ENCODE results near the gene TAS2R39.
"Not testable (repeated sequence)": the region's sequence is repeated elsewhere in the genome, so short reads cannot be mapped to it uniquely, and the experiment has no call there.

TAS2R39 gene

GRCh38 chr7:143183024-143183423, at the start of gene TAS2R39:
Gene TAS2R39, plus strand, starts transcription at chr7:143183419. Its CDS starts 0 bp downstream, at chr7:143183419.
- DNase-seq (ENCODE audit: insufficient read length, low spot score) (no peak), FAIRE-seq (no peak)
- TF ChIP-seq, protein P1, sequence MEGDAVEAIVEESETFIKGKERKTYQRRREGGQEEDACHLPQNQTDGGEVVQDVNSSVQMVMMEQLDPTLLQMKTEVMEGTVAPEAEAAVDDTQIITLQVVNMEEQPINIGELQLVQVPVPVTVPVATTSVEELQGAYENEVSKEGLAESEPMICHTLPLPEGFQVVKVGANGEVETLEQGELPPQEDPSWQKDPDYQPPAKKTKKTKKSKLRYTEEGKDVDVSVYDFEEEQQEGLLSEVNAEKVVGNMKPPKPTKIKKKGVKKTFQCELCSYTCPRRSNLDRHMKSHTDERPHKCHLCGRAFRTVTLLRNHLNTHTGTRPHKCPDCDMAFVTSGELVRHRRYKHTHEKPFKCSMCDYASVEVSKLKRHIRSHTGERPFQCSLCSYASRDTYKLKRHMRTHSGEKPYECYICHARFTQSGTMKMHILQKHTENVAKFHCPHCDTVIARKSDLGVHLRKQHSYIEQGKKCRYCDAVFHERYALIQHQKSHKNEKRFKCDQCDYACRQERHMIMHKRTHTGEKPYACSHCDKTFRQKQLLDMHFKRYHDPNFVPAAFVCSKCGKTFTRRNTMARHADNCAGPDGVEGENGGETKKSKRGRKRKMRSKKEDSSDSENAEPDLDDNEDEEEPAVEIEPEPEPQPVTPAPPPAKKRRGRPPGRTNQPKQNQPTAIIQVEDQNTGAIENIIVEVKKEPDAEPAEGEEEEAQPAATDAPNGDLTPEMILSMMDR (IDR thresholded peaks at IDR 0.05; ENCODE audit: insufficient read depth, missing control alignments), result no peak

DNA sequence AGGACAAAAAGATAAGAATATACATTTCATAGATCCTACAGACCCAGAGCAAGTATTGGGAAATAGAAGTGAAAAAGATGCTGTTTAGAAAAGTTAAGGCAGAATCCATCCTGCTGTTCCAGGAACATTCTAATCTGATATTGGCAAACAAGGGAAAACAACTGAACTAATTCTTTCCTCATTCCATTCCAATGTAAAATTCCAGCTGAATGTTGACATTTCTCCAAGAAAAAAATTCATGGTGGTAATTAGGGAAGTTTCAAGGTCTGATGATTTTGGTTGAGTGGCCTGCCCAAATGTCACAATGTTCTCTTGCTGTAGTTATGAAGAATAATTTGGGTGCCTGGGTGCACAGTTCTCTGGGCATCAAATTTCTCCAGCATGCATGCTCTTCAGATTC, 36.1 kb upstream of the TAS2R39 start:
- TF ChIP-seq, protein P1 (IDR thresholded peaks at IDR 0.05; ENCODE audit: insufficient read depth, missing control alignments), result no peak
- DNase-seq (ENCODE audit: insufficient read length, low spot score), result no peak
- FAIRE-seq, result no peak

DNA sequence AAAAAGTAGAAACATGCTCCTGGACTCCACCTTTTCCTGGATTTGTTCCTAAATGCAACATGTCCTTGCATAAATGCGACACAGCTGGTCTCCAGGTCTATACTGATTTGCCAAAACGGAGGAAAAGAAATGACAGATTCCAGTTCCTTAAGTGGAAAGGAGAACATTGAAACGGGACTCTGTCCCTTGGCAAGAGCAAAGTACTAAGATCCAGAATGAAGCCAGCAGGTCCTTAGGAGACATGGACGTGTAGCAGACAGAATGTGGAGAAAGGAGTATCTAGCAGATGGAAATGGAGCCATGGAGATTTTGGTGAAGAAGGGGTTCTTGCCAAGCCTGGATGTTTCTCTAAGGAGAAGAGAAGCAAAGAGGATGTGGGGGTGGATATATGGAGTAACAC, 35.2 kb upstream of the TAS2R39 start:
- no peak for DNase-seq (ENCODE audit: insufficient read length, low spot score)
- TF ChIP-seq, protein P1 (IDR thresholded peaks at IDR 0.05; ENCODE audit: insufficient read depth, missing control alignments), result no peak
- no peak for FAIRE-seq

DNA sequence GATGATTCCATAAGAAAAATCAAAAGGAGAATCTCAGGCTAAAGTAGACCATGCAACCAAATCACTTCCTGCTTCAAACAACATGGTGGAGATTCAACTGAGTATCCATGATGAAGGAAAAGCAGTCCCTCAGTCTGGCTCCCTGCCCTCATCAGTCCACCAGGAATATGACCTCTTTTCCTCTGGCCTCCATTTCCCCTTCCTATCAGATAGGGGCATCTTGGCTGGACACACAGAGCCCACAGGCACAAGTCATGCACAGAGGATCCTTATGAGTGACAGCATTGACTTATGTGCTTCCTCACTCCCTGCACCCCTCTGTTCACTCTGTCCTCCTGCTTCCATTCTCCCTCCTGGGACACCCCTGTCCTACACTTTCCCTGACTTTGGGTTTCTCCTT, 34.6 kb upstream of the TAS2R39 start:
- no peak for FAIRE-seq
- TF ChIP-seq, protein P1 (IDR thresholded peaks at IDR 0.05; ENCODE audit: insufficient read depth, missing control alignments), result no peak
- DNase-seq (ENCODE audit: insufficient read length, low spot score), result no peak

GRCh38 chr7:143150696-143151095, 32.5 kb upstream of the TAS2R39 start:
- not testable (repeated sequence) for FAIRE-seq

DNA sequence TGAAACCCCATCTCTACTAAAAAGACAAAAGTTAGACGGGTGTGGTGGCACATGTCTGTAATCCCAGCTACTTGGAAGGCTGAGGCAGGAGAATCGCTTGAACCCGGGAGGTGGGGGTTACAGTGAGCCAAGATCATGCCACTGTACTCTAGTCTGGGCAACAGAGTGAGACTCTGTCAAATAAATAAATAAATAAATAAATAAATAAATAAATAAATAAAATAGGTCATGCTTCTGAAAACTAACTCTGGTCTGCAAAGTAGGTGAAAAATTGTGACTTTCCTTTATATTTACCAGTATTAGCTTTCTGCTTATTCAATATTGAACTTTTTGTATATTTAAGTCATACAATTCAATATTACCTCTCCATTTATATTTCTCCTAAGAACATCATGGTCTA, 24.6 kb upstream of the TAS2R39 start:
- DNase-seq (ENCODE audit: insufficient read length, low spot score); FAIRE-seq: not testable (repeated sequence)

More at GRCh38 chr7:143150696-143151095, 32.5 kb upstream of the TAS2R39 start:
- DNase-seq (ENCODE audit: insufficient read length, low spot score), result not testable (repeated sequence)

DNA sequence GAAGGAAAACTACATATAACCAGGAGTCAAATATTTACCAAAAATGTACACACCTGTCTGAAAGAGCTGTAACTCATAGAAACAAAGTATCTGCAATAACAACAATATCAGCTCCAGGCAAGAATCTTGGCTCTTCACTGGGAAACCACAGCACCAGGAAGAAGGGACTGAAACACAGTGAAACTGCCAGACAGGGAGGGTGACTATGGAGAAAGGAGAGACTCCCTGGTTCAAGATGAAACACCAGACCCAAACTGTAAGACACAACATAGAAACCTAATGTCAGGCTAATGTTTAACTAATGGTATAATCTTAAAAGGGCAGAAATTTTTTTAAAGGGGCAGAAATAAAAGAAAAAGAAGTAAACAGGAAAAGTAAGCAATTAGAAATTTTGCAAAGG, 11.5 kb upstream of the TAS2R39 start:
- no peak for DNase-seq (ENCODE audit: insufficient read length, low spot score)
- FAIRE-seq, result no peak
- TF ChIP-seq, protein P1 (IDR thresholded peaks at IDR 0.05; ENCODE audit: insufficient read depth, missing control alignments), result no peak

DNA sequence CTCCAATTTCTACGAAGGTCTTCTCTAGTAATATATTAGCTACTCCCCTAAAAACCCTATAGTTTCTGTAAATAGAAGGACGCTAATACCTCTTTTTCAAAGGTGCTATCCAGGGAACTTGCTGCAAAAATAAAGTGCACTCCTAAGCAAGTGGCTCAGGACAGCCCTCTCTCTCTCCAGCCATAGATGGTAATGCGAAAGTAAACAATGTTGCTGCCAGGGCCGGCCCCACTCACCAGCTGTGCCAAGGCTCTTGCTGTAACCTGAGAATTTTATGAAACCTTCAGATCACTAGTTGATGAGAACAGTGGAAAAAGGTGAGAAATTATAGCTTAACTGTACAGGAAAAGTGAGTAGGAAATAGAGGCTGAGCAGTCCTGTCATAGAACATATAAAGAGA, 10.9 kb upstream of the TAS2R39 start:
- FAIRE-seq (no peak), DNase-seq (ENCODE audit: insufficient read length, low spot score) (no peak)
- TF ChIP-seq, protein P1 (IDR thresholded peaks at IDR 0.05; ENCODE audit: insufficient read depth, missing control alignments), result no peak
